HG03135 (cell line): ENCODE data around the gene INTS14.
"Not testable (repeated sequence)": the region's sequence is repeated elsewhere in the genome, so short reads cannot be mapped to it uniquely, and the experiment has no call there.

ENCODE experiments used
- ATAC-seq: cut with Tn5 transposase; IDR thresholded peaks from one replicate; pipeline ENCODE4 v1.9.1; 2021; ENCODE audit warnings: mild to moderate bottlenecking, moderate library complexity; ENCODE audit not compliant: unreplicated experiment

Gene INTS14

GRCh38 chr15:65632780-65633375 lies 21.9 kb upstream of the INTS14 start:
- ATAC-seq = no peak

DNA sequence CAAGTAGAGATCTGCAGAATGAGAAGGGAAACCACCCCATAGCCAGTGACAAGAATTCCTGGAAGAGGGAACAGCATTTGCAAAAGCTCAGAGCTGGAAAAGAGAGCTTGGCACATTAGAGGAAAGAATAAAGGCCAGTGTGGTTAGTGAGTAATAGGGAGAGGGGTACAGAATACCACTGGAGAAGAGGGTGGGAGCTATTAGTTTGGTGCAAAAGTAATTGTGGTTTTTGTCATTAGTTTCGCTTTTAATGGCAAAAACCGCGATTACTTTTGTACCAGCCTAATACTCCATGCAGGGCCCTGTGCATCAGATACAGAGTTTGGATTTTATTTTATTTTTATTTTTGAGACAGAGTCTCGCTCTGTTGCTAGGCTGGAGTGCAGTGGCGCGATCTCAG lies 20.6 kb upstream of the INTS14 start:
- no peak for ATAC-seq

GRCh38 chr15:65630760-65631159 lies 19.8 kb upstream of the INTS14 start:
- ATAC-seq = no peak

DNA sequence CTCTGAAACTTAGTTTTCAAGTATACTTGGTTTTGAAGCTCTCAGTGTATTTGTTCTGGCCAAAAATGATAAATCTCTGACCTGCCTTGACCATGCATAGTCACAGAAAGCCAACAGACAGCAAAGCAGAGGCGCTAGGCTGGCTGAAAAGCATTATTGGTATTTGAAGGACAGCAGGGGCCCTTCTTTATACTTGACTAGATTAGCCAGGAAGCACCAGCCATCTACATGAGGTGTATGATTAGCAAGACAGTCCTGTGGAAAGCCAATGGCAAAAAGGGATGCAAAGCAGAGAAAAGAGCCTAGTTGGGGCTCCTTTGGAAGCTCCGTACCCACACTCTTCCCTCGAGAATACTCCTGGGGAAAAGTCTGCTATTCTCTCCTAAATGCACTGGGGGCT lies 18.6 kb upstream of the INTS14 start:
- no peak for ATAC-seq

DNA sequence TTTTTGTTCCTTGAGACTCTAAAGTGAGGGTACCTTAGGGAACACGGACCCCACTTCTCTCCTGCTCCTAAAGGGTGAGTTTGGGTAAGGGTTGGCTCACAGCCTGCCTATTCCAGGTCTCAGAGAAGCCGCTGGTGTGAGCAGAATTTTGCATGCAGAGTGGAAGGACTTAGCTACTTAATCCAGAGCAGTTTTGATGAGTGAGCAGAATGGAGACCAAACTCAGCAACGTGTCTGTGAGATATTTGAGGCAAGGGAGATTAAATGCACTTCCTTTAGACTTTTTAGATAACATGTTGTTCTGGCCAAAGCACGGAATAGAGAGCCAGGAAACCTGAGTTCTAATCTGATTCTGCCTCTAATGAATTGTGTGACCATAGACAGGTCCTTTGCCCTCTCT lies 15.9 kb upstream of the INTS14 start:
- no peak for ATAC-seq

DNA sequence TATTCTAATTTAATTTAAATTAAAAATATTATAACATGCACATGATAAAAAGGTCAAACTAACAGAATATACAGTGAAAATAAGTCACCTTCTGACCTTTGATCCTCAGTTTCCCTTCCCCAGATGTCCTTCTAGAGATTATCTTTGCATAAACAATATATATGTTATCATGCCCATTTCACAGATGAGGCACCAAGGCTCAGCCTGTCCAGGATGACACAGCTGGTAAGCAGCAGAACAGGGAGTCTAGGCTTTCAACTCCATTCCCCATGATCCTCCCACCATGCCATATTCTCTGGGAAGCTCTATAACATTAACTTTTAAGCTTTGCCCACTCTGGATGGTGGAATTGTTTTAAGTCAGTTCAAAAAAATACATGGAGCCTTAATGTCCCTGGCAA lies 12.2 kb upstream of the INTS14 start:
- ATAC-seq = no peak

DNA sequence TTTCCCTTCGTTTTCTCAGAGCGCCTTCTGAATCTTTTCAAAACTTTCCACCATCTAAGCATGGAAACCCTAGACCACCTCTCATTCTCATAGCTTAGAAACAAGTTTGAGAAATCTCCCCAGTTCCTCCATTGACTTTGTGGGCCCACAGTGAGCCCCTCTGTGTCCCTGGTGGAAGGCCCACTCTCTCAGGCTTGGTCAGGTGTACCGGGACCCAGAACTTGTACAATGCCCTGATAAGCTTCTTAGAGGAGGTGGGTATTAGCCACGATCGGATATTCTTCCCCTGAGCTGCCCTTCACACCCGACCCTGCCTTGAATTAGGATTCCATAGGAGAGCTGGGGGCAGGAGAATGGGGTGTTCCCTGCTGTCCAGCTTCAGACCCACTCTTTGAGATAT lies 10.7 kb upstream of the INTS14 start, which contains the start of gene SLC24A1:
TSS of gene SLC24A1 (plus strand) at position 301 of the 400 bp plus-strand sequence. CDS start 2,143 bp downstream, outside the sequence.
- ATAC-seq = no peak

DNA sequence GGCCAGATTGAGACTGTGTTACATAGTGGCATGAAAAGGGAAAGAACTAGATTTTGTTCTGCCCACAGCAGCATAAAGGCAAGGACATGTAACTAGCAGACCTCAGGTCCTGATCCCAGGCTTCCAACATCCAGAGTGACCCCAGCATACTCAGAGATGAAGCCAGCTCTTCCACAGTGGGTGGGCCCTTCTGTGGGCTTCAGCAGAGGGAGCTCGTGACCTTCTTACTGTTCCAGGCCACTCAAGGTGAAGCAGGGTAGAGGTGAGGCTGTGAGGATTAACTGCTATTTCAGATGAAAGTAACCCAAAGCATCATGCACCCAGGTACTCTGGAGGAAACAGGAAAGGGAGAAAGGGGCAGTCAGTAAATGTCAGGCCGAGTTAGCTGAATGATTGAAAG lies 9.9 kb upstream of the INTS14 start:
- no peak for ATAC-seq

DNA sequence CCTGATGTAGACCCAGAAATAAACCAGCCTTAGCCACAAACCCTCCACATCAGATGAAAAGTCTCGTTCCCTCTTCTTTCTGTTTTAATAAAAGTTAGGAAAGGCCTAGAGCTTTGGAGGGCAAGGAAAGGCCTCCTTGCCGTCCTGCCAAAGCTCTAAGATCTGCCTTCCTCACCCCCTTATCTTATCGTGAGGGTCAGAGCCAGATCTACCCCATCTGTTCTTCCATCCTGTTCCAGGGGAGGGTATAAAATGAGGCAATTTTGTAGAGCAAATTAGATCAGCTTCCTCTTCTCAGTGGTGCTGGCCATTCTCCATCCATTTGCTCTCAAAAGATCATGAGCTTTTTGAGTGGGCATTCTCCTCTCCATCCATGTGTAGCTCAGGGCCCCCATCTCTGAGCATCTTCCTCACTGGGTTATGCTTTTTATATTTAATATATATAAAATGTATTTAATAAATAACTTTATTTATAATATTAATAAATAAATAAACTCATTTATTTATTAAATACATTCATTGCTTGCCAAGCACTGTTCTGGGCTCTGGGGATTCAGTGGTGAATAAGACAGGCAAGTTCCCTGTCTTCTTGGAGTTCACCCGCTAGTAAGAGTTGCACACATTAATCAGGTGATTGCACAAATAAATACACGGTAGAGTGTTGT lies 8.8 kb upstream of the INTS14 start:
- no peak for ATAC-seq

DNA sequence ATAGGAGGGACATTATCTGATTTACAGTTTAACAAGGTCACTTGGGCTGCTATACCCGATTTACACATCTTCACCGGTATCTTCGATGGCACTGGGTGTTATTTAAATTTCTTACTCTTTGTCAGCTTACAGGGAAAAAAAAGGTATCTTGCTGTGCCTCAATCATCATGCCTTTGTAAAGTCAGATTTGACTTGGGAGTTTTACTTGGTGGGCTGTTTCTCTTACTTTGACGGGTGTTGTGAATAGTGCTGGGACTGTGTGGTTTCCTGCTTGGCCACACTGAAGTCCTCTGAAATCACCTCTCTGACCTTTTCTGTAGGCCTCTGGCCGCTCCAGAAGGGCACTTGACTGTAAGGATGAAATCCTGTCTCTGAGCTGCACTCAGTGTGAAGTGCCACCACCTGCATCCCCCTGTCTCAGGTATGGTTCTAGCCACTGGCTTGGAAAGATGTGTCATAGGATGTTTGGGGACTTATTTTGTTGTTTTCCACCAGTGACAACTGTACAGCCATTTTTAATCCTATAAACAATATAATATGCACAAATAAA lies 7.7 kb upstream of the INTS14 start:
- no peak for ATAC-seq

DNA sequence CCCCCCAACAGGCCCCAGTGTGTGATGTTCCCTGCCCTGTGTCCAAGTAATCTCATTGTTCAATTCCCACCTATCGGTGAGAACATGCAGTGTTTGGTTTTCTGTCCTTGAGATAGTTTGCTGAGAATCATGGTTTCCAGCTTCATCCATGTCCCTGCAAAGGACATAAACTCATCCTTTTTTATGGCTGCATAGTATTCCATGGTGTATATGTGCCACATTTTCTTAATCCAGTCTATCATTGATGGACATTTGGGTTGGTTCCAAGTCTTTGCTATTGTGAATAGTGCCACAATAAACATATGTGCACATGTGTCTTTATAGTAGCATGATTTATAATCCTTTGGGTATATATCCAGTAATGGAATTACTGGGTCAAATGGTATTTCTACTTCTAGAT lies 5.0 kb upstream of the INTS14 start:
- ATAC-seq = not testable (repeated sequence)

DNA sequence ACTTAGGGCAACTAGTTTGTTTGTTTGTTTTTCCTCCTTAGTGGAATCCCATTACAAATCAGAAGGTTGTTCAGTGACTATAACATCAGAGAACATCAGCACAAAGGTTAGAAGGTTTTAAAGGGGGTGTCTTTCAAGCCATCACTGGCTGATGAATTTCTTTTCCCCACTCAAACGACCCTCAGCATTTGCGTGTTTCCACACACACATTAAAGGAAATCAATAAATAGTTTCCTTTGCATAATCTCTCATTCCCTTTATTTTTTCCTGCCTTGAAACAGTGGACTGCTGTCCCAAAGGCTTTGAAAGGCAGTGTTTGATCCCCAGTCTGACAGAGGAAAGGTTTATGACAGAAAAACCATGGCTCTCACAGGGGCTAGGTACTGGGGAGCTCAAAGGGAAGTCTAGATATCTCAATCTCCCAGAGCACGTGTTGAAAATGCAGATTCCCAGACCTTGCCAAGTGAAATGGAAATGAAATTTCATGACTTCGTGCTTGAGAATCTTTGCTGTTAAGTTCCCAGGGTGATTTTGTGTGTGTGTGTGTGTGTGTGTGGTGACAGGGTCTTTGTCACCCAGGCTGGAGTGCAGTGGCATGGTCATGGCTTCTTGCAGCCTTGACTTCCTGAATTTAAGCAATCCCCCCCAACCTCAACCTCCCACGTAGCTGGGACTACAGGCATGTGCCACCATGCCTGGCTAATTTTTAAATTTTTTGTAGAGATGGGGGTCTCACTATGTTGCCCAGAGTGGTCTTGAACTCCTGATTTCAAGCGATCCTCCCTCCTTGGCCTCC lies 2.2 kb upstream of the INTS14 start:
- ATAC-seq = no peak

DNA sequence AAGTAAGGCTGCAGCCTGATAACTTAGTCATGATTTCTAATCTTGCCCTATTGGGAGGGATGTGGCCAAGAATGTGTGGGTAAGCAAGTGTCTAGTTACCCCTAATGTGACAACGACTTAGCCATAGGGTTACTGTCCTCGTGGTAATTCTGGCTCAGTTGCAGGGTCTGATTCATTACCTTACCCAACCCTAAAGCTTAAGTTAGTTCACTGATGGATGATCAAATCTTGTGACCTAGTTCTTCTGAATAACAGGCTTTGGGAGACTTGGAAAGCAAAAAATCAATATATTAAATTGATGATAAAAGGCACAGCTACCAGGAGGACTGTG lies 1.6 kb upstream of the INTS14 start:
- ATAC-seq = no peak

- ATAC-seq = no peak
Observed at GRCh38 chr15:65611888-65612615, 1.1 kb upstream of the INTS14 start.

DNA sequence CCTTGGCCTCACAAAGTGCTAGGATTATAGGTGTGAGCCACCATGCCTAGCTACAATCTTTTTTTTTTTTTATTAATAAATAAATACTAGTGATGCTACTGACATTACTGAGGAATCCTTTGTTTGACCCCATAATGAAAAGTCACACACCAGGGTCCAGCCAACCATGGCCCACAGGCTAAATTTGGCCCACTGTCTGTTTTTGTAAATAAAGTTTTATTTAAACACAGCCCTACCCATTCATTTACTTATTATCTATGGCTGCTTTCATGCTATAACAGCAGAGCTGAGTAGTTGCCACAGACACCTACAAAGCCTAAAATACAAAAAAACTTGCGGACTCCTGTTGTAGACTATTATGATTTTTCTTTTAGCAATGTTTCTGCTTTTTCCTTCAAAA lies 7.4 kb downstream of the INTS14 start:
- no peak for ATAC-seq

DNA sequence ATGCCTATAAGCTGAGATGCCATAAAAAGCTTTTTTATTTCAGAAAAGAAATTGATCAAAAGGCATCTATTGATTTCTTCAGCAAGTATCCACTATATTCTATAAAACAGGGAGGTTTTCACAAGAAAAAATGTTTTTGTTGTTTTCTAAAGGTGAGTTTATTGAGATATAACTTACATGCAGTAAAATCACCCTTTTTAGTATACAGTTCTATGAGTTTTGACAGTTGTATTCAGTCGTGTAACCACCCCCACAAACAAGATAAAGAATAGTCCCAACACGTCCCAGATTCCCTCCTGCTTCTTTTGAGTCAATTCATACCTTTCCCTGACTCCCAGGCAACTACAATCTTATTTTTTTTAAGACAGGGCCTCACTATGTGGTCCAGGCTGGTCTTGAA lies 7.8 kb downstream of the INTS14 start:
- ATAC-seq = no peak

DNA sequence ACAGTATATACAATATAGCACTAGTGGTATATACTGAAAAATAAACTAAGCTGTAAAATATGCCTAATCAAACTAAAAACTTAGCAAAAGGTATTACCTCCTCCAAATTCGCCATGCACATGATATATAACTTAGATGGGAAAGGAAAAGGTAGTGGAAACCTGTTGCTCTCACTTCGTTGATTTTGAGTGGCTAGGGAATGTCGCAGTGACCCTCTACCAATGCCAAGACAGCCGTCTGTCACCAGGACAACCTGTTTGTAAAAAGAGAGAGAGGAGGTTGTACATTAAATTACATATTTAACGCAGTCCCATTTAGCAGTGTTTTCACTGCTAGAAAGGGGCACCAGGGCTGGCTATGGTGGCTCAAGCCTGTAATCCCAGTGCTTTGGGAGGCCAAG lies 11.3 kb downstream of the INTS14 start:
- ATAC-seq = no peak

DNA sequence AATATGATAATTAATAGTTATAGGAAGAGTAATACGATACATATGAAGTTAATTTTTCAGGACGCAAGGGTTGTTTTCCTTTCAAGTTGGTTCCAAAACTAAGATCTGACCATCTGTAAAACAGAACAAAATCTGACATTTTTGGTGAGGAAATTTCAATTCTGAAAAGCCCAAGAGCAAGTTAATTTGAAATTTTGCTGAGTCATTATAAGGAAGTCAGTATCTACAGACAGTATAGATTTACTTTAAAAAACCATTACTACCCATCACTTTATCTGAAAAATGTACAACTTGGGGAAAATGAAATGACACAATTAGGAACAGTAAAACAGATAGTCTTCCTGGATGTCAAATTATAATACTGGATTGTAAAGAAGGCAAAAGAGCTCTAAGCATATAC lies 12.5 kb downstream of the INTS14 start:
- ATAC-seq = no peak

DNA sequence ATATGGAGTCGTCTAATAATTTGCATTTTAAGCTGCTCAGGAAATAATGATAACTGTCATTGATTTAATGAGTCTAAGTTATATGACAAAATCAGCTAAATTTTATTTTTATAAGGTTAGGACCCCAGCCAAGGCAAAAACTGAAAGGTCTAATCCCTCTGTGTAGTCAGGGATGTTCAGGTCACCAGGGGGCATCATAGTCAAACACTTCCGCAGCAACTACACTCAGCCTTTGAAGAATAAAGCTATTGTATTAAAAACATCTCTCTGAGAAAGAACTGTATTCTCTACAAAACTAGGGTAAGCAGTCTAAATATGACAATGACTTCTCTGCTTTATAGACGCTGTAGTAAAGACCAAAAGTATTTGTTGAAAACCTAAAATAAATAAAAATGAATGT lies 15.0 kb downstream of the INTS14 start:
- ATAC-seq = no peak

DNA sequence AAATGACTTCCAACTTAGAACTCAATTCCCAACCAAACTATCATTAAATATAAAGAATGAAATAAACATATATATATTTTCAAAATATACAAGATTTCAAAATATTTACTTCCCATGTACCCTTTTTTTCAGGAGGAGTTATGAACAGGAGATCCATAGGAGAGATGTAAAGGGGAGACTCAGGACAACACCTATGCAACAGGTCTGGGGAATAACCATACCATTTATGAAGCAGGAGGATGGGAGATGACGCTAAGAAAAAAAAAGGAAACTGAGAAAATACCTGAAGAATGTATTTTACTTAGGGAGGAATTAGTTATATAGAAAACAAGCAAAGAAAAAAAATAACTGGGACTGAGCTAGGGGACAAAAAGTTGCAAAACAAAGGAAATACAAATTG lies 23.8 kb downstream of the INTS14 start:
- no peak for ATAC-seq

- no peak for ATAC-seq
Observed at GRCh38 chr15:65584241-65584640, 26.7 kb downstream of the INTS14 start.
